Brain pericyte (primary cell): ENCODE results near the gene ARHGEF25.
"Not testable (repeated sequence)": the region's sequence is repeated elsewhere in the genome, so short reads cannot be mapped to it uniquely, and the experiment has no call there.

Experiments used
- DNase-seq: peaks from one replicate; pipeline ENCODE4 v3.0.0-alpha.2; 2012; ENCODE audit warnings: low read depth, low spot score

The ARHGEF25 gene

DNA sequence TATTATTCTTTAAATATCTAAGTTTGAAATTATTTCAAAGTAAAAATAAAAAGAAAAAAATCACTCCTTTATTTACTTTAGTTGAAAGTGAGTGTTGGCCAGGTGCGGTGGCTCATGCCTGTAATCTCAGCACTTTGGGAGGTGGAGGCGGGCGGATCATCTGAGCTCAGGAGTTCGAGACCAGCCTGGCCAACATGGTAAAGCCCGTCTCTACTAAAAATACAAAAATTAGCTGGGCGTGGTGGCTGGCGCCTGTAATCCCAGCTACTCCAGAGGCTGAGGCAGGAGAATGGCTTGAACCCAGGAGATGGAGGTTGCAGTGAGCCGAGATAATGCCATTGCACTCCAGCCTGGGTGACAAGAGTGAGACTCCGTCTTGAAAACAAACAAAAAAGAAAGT, 25.5 kb downstream of the ARHGEF25 start:
- not testable (repeated sequence) for DNase-seq

DNA sequence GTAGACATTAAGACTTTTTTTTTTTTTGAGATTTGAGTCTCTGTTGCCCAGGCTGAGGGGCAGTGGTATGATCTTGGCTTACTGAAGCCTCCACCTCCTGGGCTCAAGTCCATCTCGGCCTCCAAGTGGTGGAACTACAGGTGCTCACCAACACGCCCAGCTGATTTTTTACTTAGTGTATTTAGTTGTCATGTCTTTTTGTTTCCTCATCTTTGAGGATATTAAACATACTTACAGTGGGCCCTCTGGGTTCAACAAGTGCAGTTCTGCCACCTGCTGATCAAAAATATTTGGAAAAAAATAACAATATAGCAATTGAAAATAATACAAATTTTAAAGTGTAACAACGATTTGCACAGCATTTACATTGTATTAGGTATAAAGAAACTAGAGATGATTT, 26.1 kb downstream of the ARHGEF25 start:
- no peak for DNase-seq

DNA sequence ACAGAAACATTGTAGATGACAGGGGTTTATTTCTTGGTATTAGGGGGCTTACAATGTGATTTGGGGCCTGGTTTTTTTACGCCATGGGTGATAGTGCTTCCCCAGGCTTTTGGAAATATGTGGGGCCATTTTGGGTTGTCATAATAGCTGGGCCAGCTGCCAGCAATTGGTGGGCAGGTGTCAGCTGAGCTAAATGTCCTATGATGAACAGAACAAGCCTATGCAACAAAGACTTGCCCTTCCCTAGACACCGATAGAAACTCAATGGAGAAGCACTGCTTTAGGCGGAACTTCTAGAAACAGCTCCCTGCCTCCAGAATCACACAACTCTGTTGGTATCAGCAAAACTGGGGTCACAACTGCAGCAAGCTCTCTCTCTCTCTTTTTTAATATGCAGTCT, 26.9 kb downstream of the ARHGEF25 start:
- DNase-seq: no peak

- no peak for DNase-seq
Observed at GRCh38 chr12:57640175-57641042, 29.2 kb downstream of the ARHGEF25 start.

DNA sequence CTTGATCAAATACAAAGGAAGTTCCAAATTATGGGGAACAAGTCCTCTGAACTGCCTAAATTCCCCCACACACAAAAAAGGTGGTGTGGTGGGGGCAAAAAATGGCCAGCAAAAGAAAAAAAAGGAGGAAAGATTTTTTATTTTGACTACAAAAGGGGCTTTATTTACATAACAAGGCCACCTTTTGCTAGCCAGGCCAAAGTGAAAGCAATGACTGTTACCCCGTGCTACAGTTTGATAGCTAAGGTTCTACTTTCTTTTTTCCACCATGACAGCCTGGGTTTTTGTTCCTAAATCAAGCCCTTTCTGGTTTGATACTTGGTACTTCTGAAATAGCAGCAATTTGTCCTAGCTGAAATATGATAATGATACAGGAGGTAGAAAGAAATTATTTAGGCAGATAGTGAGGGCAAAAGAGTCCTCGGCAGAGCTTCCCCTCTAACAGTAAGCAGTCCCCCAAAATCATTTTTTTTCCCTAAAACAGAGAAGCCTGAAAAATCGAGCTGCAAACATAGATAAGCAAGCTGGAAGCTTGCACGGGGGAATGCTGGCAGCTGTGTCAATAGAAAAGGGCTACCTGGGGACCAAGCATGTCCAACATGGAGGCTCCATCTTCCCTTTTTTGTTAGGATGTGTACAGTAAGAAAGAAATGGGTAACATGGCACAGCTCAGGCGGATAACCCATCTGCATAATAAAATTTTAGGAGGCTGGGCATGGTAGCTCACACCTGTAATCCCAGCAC, 30.6 kb downstream of the ARHGEF25 start:
- no peak for DNase-seq

DNA sequence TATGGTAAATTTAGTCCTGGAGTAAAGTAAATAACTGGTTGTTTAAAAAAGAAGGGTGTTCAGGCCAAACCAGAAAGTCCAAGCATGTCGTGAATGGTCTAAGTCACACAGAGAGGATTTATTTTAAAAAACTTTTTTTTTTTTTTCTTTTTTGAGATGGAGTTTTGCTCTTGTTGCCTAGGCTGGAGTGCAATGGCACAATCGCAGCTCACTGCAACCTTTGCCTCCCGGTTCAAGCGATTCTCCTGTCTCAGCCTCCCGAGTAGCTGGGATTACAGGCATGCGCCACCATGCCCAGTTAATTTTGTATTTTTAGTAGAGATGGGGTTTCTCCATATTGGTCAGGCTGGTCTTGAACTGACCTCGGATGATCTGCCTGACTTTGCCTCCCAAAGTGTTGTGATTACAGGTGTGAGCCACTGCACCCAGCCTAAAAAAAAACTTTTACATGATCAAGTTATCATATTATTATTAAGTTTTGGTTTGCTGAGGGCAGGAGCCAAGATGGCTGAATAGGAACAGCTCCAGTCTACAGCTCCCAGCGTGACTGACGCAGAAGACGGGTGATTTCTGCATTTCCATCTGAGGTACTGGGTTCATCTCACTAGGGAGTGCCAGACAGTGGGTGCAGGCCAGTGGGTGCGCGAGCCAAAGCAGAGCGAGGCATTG, 34.9 kb downstream of the ARHGEF25 start:
- not testable (repeated sequence) for DNase-seq

GRCh38 chr12:57646659-57647049, 35.4 kb downstream of the ARHGEF25 start:
- not testable (repeated sequence) for DNase-seq

GRCh38 chr12:57654042-57654441, 42.8 kb downstream of the ARHGEF25 start:
- DNase-seq: no peak

DNA sequence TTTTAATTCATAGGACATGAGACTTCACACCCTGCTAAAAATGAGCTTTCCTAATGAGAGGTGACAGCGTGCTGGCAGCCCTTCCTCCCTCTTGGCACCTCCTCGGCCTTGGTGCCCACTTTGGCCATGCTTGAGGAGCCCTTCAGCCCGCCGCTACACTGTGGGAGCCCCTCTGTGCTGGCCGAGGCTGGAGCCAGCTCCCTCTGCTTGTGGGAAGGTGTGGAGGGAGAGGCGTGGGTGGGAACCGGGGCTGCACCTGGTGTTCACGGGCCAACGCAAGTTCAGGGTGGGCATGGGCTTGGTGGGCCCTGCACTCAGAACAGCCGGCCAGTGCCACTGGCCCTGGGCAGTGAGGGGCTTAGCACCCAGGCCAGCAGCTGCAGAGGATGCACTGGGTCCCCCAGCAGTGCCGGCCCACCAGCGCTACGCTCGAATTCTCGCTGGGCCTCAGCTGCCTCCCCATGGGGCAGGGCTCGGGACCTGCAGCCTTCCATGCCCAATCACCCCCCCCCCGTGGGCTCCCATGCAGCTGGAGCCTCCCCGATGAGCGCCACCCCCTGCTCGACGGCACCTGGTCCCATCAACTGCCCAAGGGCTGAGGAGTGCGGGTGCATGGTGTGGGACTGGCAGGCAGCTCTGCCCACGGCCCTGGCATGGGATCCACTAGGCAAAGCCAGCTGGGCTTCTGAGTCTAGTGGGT, 44.5 kb downstream of the ARHGEF25 start:
- DNase-seq: no peak

DNA sequence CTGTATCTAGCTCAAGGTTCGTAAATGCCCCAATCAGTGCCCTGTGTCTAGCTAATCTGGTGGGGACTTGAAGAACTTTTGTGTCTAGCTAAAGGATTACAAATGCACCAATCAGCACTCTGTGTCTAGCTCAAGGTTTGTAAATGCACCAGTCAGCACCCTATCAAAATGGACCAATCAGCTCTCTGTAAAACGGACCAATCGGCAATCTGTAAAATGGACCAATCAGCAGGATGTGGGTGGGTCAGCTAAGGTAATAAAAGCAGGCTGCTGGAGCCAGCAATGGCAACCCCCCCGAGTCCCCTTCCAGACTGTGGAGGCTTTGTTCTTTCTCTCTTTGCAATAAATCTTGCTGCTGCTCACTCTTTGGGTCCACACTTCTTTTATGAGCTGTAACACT, 45.2 kb downstream of the ARHGEF25 start:
- DNase-seq: not testable (repeated sequence)

GRCh38 chr12:57657744-57658143, 46.5 kb downstream of the ARHGEF25 start:
- DNase-seq: no peak

DNA sequence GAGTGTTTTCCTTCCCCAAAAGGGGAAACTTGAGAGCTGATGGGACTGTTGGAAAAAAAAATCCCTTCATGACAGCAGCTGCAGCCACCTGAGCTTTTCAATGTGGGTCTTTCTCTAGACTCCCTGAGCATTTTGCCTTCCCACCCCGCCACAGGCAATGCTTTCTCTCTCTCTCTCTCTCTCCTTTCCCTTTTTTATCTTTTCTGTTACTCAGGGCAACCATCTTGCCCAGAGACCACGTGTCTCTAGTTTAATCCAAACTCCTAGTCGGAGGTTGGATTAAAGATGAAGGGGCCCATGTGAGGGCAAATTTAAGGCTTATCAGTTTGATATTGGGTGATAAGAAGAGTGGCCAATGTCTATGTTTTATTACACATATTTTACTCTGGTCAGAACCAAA, 47.7 kb downstream of the ARHGEF25 start:
- no peak for DNase-seq

- no peak for DNase-seq
Observed at GRCh38 chr12:57661376-57661775, 50.1 kb downstream of the ARHGEF25 start.

GRCh38 chr12:57665066-57665820, 54.0 kb downstream of the ARHGEF25 start:
- DNase-seq: not testable (repeated sequence)
